Endothelial cell of umbilical vein (primary cell): ENCODE data around the gene ZBTB22. TPM values are rescaled to one million over a fixed set of nuclear protein-coding genes. Genes with fewer than 3 reads are reported as not detected.

Experiments used
- BruUV-seq: library from RNA; stranded (reverse); fragments of 400-500 nt; replicated peaks from 2 replicates; lab custom pipeline; 2021; lab: Mats Ljungman, UMichigan
- CTCF ChIA-PET: fragments of 300-600, 350-600 bp; sonication (Branson Sonifier 250); formaldehyde crosslinking; loops from one replicate; lab custom pipeline; 2021; ENCODE audit warnings: antibody characterized with exemption, inconsistent platforms; lab: Charles Lee
- POLR2A ChIA-PET: fragments of 300-600, 350-600 bp; sonication (Branson Sonifier 250); formaldehyde crosslinking; loops from one replicate; lab custom pipeline; 2021; ENCODE audit warnings: antibody characterized with exemption, inconsistent platforms; lab: Charles Lee
- DNase-seq: peaks from one replicate; pipeline ENCODE4 v3.0.0-alpha.2; 2011; ENCODE audit warnings: low read depth, low spot score
- FAIRE-seq: peaks from 2 replicates; lab custom pipeline; 2011; peaks lifted over from hg19 to GRCh38; lab: Jason Lieb, UNC
- H2AFZ ChIP-seq: 2 replicates; pipeline ENCODE4 v1.6.0; 2012; ENCODE audit warnings: low read depth, low read length, control low read depth, inconsistent platforms
- H3K27ac ChIP-seq: 2 replicates; pipeline ENCODE4 v1.5.1; 2011; ENCODE audit warnings: low read depth, mild to moderate bottlenecking, control low read depth, low read length, moderate library complexity; ENCODE audit not compliant: insufficient read depth
- H3K27me3 ChIP-seq, 2 experiments: 2 replicates each; pipeline versions ENCODE4 v1.6.0 to v1.6.1; 2011; ENCODE audit warnings: low read length in 2 of 2, mixed read lengths in 1 of 2; ENCODE audit not compliant: control insufficient read depth in 2 of 2, insufficient read depth in 2 of 2
- H3K36me3 ChIP-seq, 2 experiments: 2 replicates in 1 of 2; 3 replicates in 1 of 2; pipeline ENCODE4 v1.5.1; 2011; ENCODE audit warnings: low read length in 2 of 2, mild to moderate bottlenecking in 1 of 2, moderate library complexity in 1 of 2; ENCODE audit not compliant: control insufficient read depth in 2 of 2, insufficient read depth in 2 of 2; ENCODE audit errors: extremely low read depth in 1 of 2
- H3K4me1 ChIP-seq: 3 replicates; pipeline ENCODE4 v1.5.1; 2011; ENCODE audit warnings: mild to moderate bottlenecking, low read length; ENCODE audit not compliant: control insufficient read depth, insufficient read depth; ENCODE audit errors: extremely low read depth
- H3K4me2 ChIP-seq: 2 replicates; pipeline ENCODE4 v1.6.1; 2011; ENCODE audit warnings: low read length, control low read depth, mixed read lengths; ENCODE audit not compliant: insufficient read depth
- H3K4me3 ChIP-seq, 3 experiments: fragments of 200-600 bp in 1 of 3; sonication (generic), shearing (Covaris generic) in 1 of 3; replicated peaks in 1 of 3; 2 replicates each; pipeline ENCODE4 v1.5.1; 2011 to 2016; ENCODE audit warnings: control low read depth in 3 of 3, low read length in 3 of 3, mild to moderate bottlenecking in 2 of 3, inconsistent platforms in 1 of 3, low read depth in 1 of 3, moderate library complexity in 1 of 3; ENCODE audit not compliant: insufficient read depth in 1 of 3
- H3K79me2 ChIP-seq: 2 replicates; pipeline ENCODE4 v1.6.0; 2012; ENCODE audit warnings: low read length, inconsistent platforms; ENCODE audit not compliant: control insufficient read depth, insufficient read depth
- H3K9ac ChIP-seq: replicated peaks from 2 replicates; pipeline ENCODE3; 2011; ENCODE audit warnings: low read length, control low read depth; ENCODE audit not compliant: insufficient read depth; ENCODE audit errors: extremely low read depth
- H3K9me1 ChIP-seq: replicated peaks from 3 replicates; pipeline ENCODE4 v1.6.0; 2011; ENCODE audit warnings: mild to moderate bottlenecking, low read length; ENCODE audit not compliant: control insufficient read depth, insufficient read depth; ENCODE audit errors: extremely low read depth
- H3K9me3 ChIP-seq: replicated peaks from 2 replicates; pipeline ENCODE4 v1.5.1; 2012; ENCODE audit warnings: low read length, inconsistent platforms; ENCODE audit not compliant: control insufficient read depth, insufficient read depth
- H4K20me1 ChIP-seq: replicated peaks from 2 replicates; pipeline ENCODE3; 2011; ENCODE audit warnings: mild to moderate bottlenecking, low read length; ENCODE audit not compliant: control insufficient read depth, insufficient read depth; ENCODE audit errors: extremely low read depth
- CTCF ChIP-seq, 2 donors: IDR thresholded peaks; 1 replicate in 1 of 2; 2 replicates in 1 of 2; pipeline ENCODE4 v1.5.1; 2011; ENCODE audit warnings: low read length in 2 of 2, mild to moderate bottlenecking in 2 of 2, moderate library complexity in 2 of 2, control low read depth in 1 of 2, inconsistent platforms in 1 of 2, low read depth in 1 of 2; ENCODE audit not compliant: insufficient read depth in 1 of 2; ENCODE audit errors: extremely low read depth in 1 of 2
- EZH2 ChIP-seq: IDR thresholded peaks from 2 replicates; pipeline ENCODE4 v1.6.1; 2012; ENCODE audit warnings: borderline replicate concordance, low read depth, mild to moderate bottlenecking, moderate library complexity, low read length, inconsistent platforms; ENCODE audit not compliant: severe bottlenecking
- FOS ChIP-seq: IDR thresholded peaks from 2 replicates; pipeline ENCODE4 v1.6.1; 2011; ENCODE audit warnings: mild to moderate bottlenecking, low read length, moderate library complexity, borderline replicate concordance; ENCODE audit not compliant: insufficient read depth
- JUN ChIP-seq: IDR thresholded peaks from 2 replicates; pipeline ENCODE4 v1.6.1; 2011; ENCODE audit warnings: borderline replicate concordance, low read depth; ENCODE audit not compliant: insufficient read length, insufficient read depth
- MAX ChIP-seq: IDR thresholded peaks from 2 replicates; pipeline ENCODE4 v1.6.1; 2011; ENCODE audit not compliant: insufficient read depth, insufficient read length
- MYC ChIP-seq: IDR thresholded peaks from one replicate; pipeline ENCODE4 v1.6.1; 2011; ENCODE audit warnings: mild to moderate bottlenecking, low read depth, low read length
- POLR2AphosphoS5 ChIP-seq: IDR thresholded peaks from 2 replicates; pipeline ENCODE4 v1.6.1; 2012; ENCODE audit warnings: low read depth, mild to moderate bottlenecking, control low read depth, low read length, moderate library complexity; ENCODE audit not compliant: insufficient read depth
- dilution Hi-C: fragments of 300-500 bp; cut with MboI; formaldehyde crosslinking; loops from one replicate; pipeline ENCODE4 v1.15.0; 2019; ENCODE audit warnings: low sequenced_read_pairs; ENCODE audit not compliant: extremely low pct_ligation_motif_present
- intact Hi-C: fragments of 100-400 bp; cut with micrococcal nuclease; formaldehyde crosslinking; loops from one replicate; pipeline ENCODE4 v1.10.0; 2022
- polyA plus RNA-seq, 4 experiments: library from polyadenylated mRNA; depleted of rRNA in 3 of 4; stranded (reverse) in 3 of 4; unstranded in 1 of 4; fragments of >200 nt; gene quantifications; 2 replicates each; pipeline versions ENCODE4 v1.2.1 to v1.2.3, GENCODE V29; 2011 to 2012; ENCODE audit warnings: missing spikeins in 1 of 4
- total RNA-seq: library from RNA; stranded (reverse); gene quantifications from 2 replicates; pipeline ENCODE4 v1.2.3, GENCODE V29; 2021

The ZBTB22 gene
- total and polyA plus RNA-seq, 2 donors (not counting 3 experiments of a cell fraction or from before 2014, with no cell fraction given): 12.6 to 15.4 TPM

- H3K27me3 ChIP-seq: no peaks in the 10 kb centered on the region
- no peaks in the 10 kb centered on the region for H3K36me3 ChIP-seq
- dilution Hi-C loops: no loop called here
- peak; percentile 68 for FAIRE-seq
- BruUV-seq: no TSS peak
- no peak overlapping the region for H3K4me2 ChIP-seq
- no peak overlapping the region for H3K9ac ChIP-seq
- H3K9me3 ChIP-seq: no peaks in the 10 kb centered on the region
- CTCF ChIA-PET: interaction anchor here (0.6 to 2.4 kb wide), 21 partner anchors 8 to 149 kb away, joined by 3 to 20 read pairs (median 4); partner anchors contain the start of genes B3GALT4, RGL2, ZBTB22 and ZBTB9
- H2AFZ ChIP-seq: peak overlapping the region; percentile 83
- peak; percentile 84 for DNase-seq
- no peaks in the 10 kb centered on the region for H3K79me2 ChIP-seq
- POLR2A ChIA-PET: no interaction called here
- TF ChIP-seq MAX (no peak), CTCF (IDR thresholded peaks at IDR 0.05; ENCODE audit: extremely low read depth in 1 of 2, insufficient read depth in 1 of 2, low read depth in 1 of 2, low read length in 2 of 2) (peak; percentile 41 to 54), POLR2AphosphoS5 (no peak), JUN (no peak), FOS (no peak), MYC (no peak), EZH2 (no peak)
- no peaks in the 10 kb centered on the region for H3K4me1 ChIP-seq
- intact Hi-C loops: loop anchor here (1.0 kb wide), 3 partner anchors 33 to 227 kb away; no protein-coding TSS in a partner anchor
- H4K20me1 ChIP-seq: no peaks in the 10 kb centered on the region
- no peak overlapping the region for H3K4me3 ChIP-seq
- H3K27ac ChIP-seq: no peak overlapping the region
- no peaks in the 10 kb centered on the region for H3K9me1 ChIP-seq
Observed at GRCh38 chr6:33344701-33345697, 27.5 kb upstream of the ZBTB22 start.
